WERI-Rb-1 (cell line): ENCODE data around the gene ZW10.
"Not testable (repeated sequence)": the region's sequence is repeated elsewhere in the genome, so short reads cannot be mapped to it uniquely, and the experiment has no call there.

Experiments
- DNase-seq: peaks from one replicate; pipeline ENCODE4 v3.0.0-alpha.2; 2020
- H3K27ac ChIP-seq: fragments of 250-450 bp; sonication (Bioruptor Pico); 2 replicates; pipeline ENCODE4 v1.5.1; 2020; ENCODE audit warnings: mild to moderate bottlenecking, moderate library complexity
- H3K27me3 ChIP-seq: fragments of 250-450 bp; sonication (Bioruptor Pico); 2 replicates; pipeline ENCODE4 v1.5.1; 2021; ENCODE audit warnings: mild to moderate bottlenecking, low read depth, moderate library complexity; ENCODE audit not compliant: insufficient read depth, severe bottlenecking
- H3K36me3 ChIP-seq: fragments of 250-450 bp; sonication (Bioruptor Pico); 2 replicates; pipeline ENCODE4 v1.5.1; 2020; ENCODE audit warnings: mild to moderate bottlenecking, moderate library complexity
- H3K4me3 ChIP-seq: 2 replicates; pipeline ENCODE4 v1.5.1; 2011; ENCODE audit warnings: low read depth, mild to moderate bottlenecking, control low read depth, low read length
- H3K9me3 ChIP-seq: fragments of 250-450 bp; sonication (Bioruptor Pico); 2 replicates; pipeline ENCODE4 v1.5.1; 2021; ENCODE audit warnings: mild to moderate bottlenecking, moderate library complexity; ENCODE audit not compliant: severe bottlenecking
- CTCF ChIP-seq: IDR thresholded peaks from 2 replicates; pipeline ENCODE4 v1.5.1; 2011; ENCODE audit warnings: low read depth, mild to moderate bottlenecking, control low read depth, inconsistent platforms, low read length

ZW10 gene

GRCh38 chr11:113725407-113725806 lies 48.1 kb downstream of the ZW10 start:
- TF ChIP-seq CTCF = no peak
- DNase-seq = no peak
- Histone ChIP-seq H3K27me3 (no peaks in the 10 kb centered on the region), H3K36me3 (no peaks in the 10 kb centered on the region), H3K27ac (no peak overlapping the region), H3K9me3 (no peaks in the 10 kb centered on the region), H3K4me3 (no peak overlapping the region)

GRCh38 chr11:113724778-113725177 lies 48.7 kb downstream of the ZW10 start:
- no peaks in the 10 kb centered on the region for H3K9me3 ChIP-seq
- no peak overlapping the region for H3K4me3 ChIP-seq
- DNase-seq = no peak
- 0 out of 2 replicates have a peak, but pooled peaks cover 2% of the 10 kb centered on the region for H3K36me3 ChIP-seq
- no peak overlapping the region for H3K27ac ChIP-seq
- no peaks in the 10 kb centered on the region for H3K27me3 ChIP-seq
- TF ChIP-seq CTCF = no peak

- H3K36me3 ChIP-seq = 0 out of 2 replicates have a peak, but pooled peaks cover 2% of the 10 kb centered on the region
- TF ChIP-seq CTCF = no peak
- H3K4me3 ChIP-seq = no peak overlapping the region
- no peaks in the 10 kb centered on the region for H3K9me3 ChIP-seq
- DNase-seq = no peak
- H3K27ac ChIP-seq = no peak overlapping the region
- H3K27me3 ChIP-seq = no peaks in the 10 kb centered on the region
Observed at GRCh38 chr11:113723787-113724186, 49.7 kb downstream of the ZW10 start.

- H3K4me3 ChIP-seq = no peak overlapping the region
- TF ChIP-seq CTCF = no peak
- H3K27ac ChIP-seq = no peak overlapping the region
- no peaks in the 10 kb centered on the region for H3K27me3 ChIP-seq
- H3K36me3 ChIP-seq = 0 out of 2 replicates have a peak, but pooled peaks cover 2% of the 10 kb centered on the region
- H3K9me3 ChIP-seq = no peaks in the 10 kb centered on the region
- no peak for DNase-seq
Observed at GRCh38 chr11:113722934-113723333, 50.6 kb downstream of the ZW10 start.

- no peak overlapping the region for H3K27ac ChIP-seq
- H3K4me3 ChIP-seq = no peak overlapping the region
- 0 out of 2 replicates have a peak, but pooled peaks cover 2% of the 10 kb centered on the region for H3K36me3 ChIP-seq
- no peaks in the 10 kb centered on the region for H3K27me3 ChIP-seq
- no peak for TF ChIP-seq CTCF
- no peak for DNase-seq
- no peaks in the 10 kb centered on the region for H3K9me3 ChIP-seq
Observed at GRCh38 chr11:113722221-113722620, 51.3 kb downstream of the ZW10 start.

GRCh38 chr11:113721462-113722066 lies 51.9 kb downstream of the ZW10 start:
- Histone ChIP-seq H3K9me3 (no peaks in the 10 kb centered on the region), H3K27me3 (no peaks in the 10 kb centered on the region), H3K36me3 (0 out of 2 replicates have a peak, but pooled peaks cover 2% of the 10 kb centered on the region), H3K27ac (no peak overlapping the region), H3K4me3 (no peak overlapping the region)
- DNase-seq = no peak
- no peak for TF ChIP-seq CTCF

GRCh38 chr11:113720478-113720877 lies 53.0 kb downstream of the ZW10 start:
- H3K27me3 ChIP-seq, H3K36me3 ChIP-seq, DNase-seq, H3K27ac ChIP-seq, H3K9me3 ChIP-seq, H3K4me3 ChIP-seq: not testable (repeated sequence)
